HFFc6 (cell line): ENCODE data around the gene CD82. TPM values are rescaled to one million over a fixed set of nuclear protein-coding genes. Genes with fewer than 3 reads are reported as not detected.
"Not testable (repeated sequence)": the region's sequence is repeated elsewhere in the genome, so short reads cannot be mapped to it uniquely, and the experiment has no call there.

Experiments
- DNase-seq: peaks from one replicate; pipeline ENCODE4 v3.0.0-alpha.2; 2018
- H3K27ac Mint-ChIP-seq: 2 replicates; pipeline ENCODE4 v1.8.0; 2020; ENCODE audit warnings: mild to moderate bottlenecking, mixed read lengths
- H3K27me3 Mint-ChIP-seq: 2 replicates; pipeline ENCODE4 v1.8.0; 2021; ENCODE audit warnings: mild to moderate bottlenecking, moderate library complexity, mixed read lengths; ENCODE audit not compliant: insufficient read depth
- H3K36me3 Mint-ChIP-seq: 2 replicates; pipeline ENCODE4 v1.8.0; 2021; ENCODE audit warnings: low read depth, mixed read lengths
- H3K4me1 Mint-ChIP-seq: 2 replicates; pipeline ENCODE4 v1.8.0; 2020; ENCODE audit warnings: low read depth, mixed read lengths
- H3K4me3 Mint-ChIP-seq: 2 replicates; pipeline ENCODE4 v1.8.0; 2020; ENCODE audit warnings: mild to moderate bottlenecking, moderate library complexity, mixed read lengths
- H3K9me3 Mint-ChIP-seq: 2 replicates; pipeline ENCODE4 v1.8.0; 2020; ENCODE audit warnings: mild to moderate bottlenecking, mixed read lengths
- CTCF ChIP-seq: fragments of 200-600 bp; sonication (generic); IDR thresholded peaks from 2 replicates; pipeline ENCODE4 v1.5.0; 2021; ENCODE audit warnings: antibody characterized with exemption, mild to moderate bottlenecking
- total RNA-seq, 6 experiments: library from RNA; stranded (reverse); fragmentation: NEBNext Ultra II Directional; extraction: Animal tissue kit (Norgen Biotek cat#: 25700); gene quantifications; 2 replicates in 1 of 6; 3 replicates in 5 of 6; pipeline ENCODE4 v1.2.3, GENCODE V29; 2021

The CD82 gene
- total RNA-seq, 6 experiments from 2014 or later, result 17.3 to 31.7 (median 20.7) TPM

DNA sequence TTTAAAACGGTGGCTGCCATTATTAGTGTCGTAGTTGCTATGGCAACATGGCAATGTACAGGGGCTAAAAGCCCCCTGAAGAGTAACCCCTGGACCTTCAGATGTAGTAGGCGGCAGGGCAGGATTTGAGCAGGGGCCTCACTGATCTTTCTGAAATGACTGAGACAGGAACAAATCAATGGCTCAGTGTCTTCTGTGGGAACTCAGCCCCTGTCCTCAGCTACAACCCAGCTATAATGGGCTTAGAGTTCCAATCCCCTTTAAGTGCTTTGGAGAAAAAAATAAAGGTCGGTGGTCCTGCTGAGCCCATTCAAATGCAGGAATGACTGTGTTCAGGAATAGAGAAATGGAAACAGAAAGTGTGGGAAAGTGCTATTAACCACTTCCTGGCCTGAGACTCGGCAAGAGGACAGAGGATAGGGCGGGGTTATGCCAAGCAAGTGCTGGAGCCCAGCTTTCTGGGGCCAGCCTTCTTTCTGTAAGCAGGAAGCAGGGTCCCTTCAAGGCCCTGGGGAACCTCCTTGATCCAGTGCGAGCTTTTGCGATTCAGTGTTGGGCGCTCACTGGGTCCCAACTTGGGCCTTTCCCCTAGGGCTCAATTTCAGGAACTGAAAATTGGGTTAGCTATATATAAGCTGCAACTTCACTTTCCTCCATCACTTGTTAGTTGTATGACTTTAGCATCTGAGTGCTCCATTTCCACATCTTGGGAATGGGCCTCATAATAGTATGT, 6.1 kb upstream of the CD82 start:
- H3K27me3 Mint-ChIP-seq, result peaks cover 3% of the 10 kb centered on the region
- DNase-seq, result no peak
- H3K9me3 Mint-ChIP-seq, result no peaks in the 10 kb centered on the region
- no peak overlapping the region for H3K4me3 Mint-ChIP-seq
- H3K27ac Mint-ChIP-seq, result no peak overlapping the region
- H3K4me1 Mint-ChIP-seq, result peaks cover 19% of the 10 kb centered on the region
- TF ChIP-seq CTCF, result no peak
- no peaks in the 10 kb centered on the region for H3K36me3 Mint-ChIP-seq

- DNase-seq, H3K27ac Mint-ChIP-seq, H3K36me3 Mint-ChIP-seq, H3K27me3 Mint-ChIP-seq, H3K4me3 Mint-ChIP-seq, H3K9me3 Mint-ChIP-seq: not testable (repeated sequence)
- peaks cover 20% of the 10 kb centered on the region for H3K4me1 Mint-ChIP-seq
These were observed 5.5 kb upstream of the CD82 start for GRCh38 chr11:44559940-44560300.

DNA sequence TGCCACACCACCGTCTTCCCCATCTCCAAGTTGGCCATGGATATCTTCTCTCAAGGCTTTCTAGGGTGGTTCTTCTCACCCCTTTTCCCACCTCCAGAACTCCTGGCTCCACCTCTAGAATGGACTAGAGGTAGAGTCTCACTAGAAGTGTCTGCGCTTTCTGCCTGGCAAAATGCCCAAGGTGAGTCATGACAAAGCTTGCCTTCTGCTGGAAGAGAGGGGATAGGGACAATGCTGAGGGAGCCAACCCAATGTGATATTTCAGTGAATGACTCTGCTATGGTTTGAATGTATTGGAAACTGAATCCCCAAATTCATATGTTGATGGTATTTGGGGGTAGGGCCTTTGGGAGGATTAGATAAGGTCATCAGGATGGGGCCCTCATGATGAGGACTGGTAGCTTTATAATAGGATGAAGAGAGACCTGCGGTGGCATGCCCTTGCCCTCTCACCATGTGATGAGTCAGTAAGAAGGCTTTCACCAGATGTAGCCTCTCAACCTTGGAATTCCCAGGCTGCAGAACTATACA, 4.1 kb upstream of the CD82 start:
- no peak for DNase-seq
- H3K27ac Mint-ChIP-seq, result no peak overlapping the region

GRCh38 chr11:44561964-44562734, 3.3 kb upstream of the CD82 start:
- Mint-ChIP-seq H3K27me3 (peaks cover 1% of the 10 kb centered on the region; the same call in 1 of the 2 replicates), H3K4me1 (peaks cover 14% of the 10 kb centered on the region), H3K27ac (no peak overlapping the region), H3K36me3 (no peaks in the 10 kb centered on the region), H3K4me3 (no peak overlapping the region), H3K9me3 (no peaks in the 10 kb centered on the region)
- no peak for TF ChIP-seq CTCF
- DNase-seq, result no peak

More for the DNA sequence above, 4.1 kb upstream of the CD82 start:
- no peak overlapping the region for H3K4me3 Mint-ChIP-seq
- no peak for TF ChIP-seq CTCF
- no peaks in the 10 kb centered on the region for H3K9me3 Mint-ChIP-seq
- H3K36me3 Mint-ChIP-seq, result no peaks in the 10 kb centered on the region
- H3K27me3 Mint-ChIP-seq, result peaks cover 3% of the 10 kb centered on the region
- H3K4me1 Mint-ChIP-seq, result peaks cover 20% of the 10 kb centered on the region

- no peak overlapping the region for H3K4me3 Mint-ChIP-seq
- H3K27ac Mint-ChIP-seq, result no peak overlapping the region
- no peak for DNase-seq
- H3K27me3 Mint-ChIP-seq, result peaks cover 1% of the 10 kb centered on the region; the same call in 1 of the 2 replicates
- peaks cover 17% of the 10 kb centered on the region for H3K4me1 Mint-ChIP-seq
- H3K36me3 Mint-ChIP-seq, result no peaks in the 10 kb centered on the region
- no peak for TF ChIP-seq CTCF
- H3K9me3 Mint-ChIP-seq, result no peaks in the 10 kb centered on the region
These were observed 2.5 kb upstream of the CD82 start for GRCh38 chr11:44562845-44563460.
